SK-N-SH treated with all-trans-retinoic acid at 6 μM for 48 hours (cell line): ENCODE results near the gene ACOT7.

Source experiments
- ATAC-seq: fragments of 200-7000 bp; cut with Tn5 transposase; 3 replicates; pipeline ENCODE4 v1.9.1; 2020; ENCODE audit warnings: mild to moderate bottlenecking, moderate library complexity
- ARNTL ChIP-seq: fragments of 450-650 bp; formaldehyde crosslinking; IDR thresholded peaks from 2 replicates; pipeline ENCODE4 v1.5.0; 2020; ENCODE audit warnings: low read depth, mild to moderate bottlenecking, moderate library complexity, borderline replicate concordance
- BACH2 ChIP-seq: fragments of 250-450 bp; sonication (Bioruptor Pico); IDR thresholded peaks from 2 replicates; pipeline ENCODE4 v1.9.0; 2021; ENCODE audit warnings: mild to moderate bottlenecking, borderline replicate concordance
- CSDC2 ChIP-seq: fragments of 250-450 bp; sonication (Bioruptor Pico); IDR thresholded peaks from 2 replicates; pipeline ENCODE4 v1.5.0; 2020; ENCODE audit warnings: mild to moderate bottlenecking, moderate library complexity
- ESRRG ChIP-seq: fragments of 250-450 bp; sonication (Bioruptor Pico); IDR thresholded peaks from 2 replicates; pipeline ENCODE4 v1.6.1; 2021; ENCODE audit warnings: mild to moderate bottlenecking
- GLIS3 ChIP-seq: fragments of 250-450 bp; sonication (Bioruptor Pico); IDR thresholded peaks from 2 replicates; pipeline ENCODE4 v1.5.0; 2020; ENCODE audit warnings: mild to moderate bottlenecking, moderate library complexity
- ISL1 ChIP-seq: fragments of 250-450 bp; sonication (Bioruptor Pico); IDR thresholded peaks from 2 replicates; pipeline ENCODE4 v2.1.2; 2022; ENCODE audit warnings: mild to moderate bottlenecking, moderate library complexity
- OSR1 ChIP-seq: fragments of 250-450 bp; sonication (Bioruptor Pico); IDR thresholded peaks from 2 replicates; pipeline ENCODE4 v1.8.0; 2022; ENCODE audit warnings: moderate library complexity, mild to moderate bottlenecking, inconsistent platforms
- PPARA ChIP-seq: fragments of 250-450 bp; sonication (Bioruptor Pico); IDR thresholded peaks from 2 replicates; pipeline ENCODE4 v1.5.0; 2020; ENCODE audit warnings: mild to moderate bottlenecking, borderline replicate concordance
- RARB ChIP-seq: fragments of 250-450 bp; sonication (Bioruptor Pico); IDR thresholded peaks from 2 replicates; pipeline ENCODE4 v1.8.0; 2021; ENCODE audit warnings: mild to moderate bottlenecking, moderate library complexity
- SNAI2 ChIP-seq: fragments of 250-450 bp; sonication (Bioruptor Pico); IDR thresholded peaks from 2 replicates; pipeline ENCODE4 v1.5.0; 2020; ENCODE audit warnings: mild to moderate bottlenecking, moderate library complexity
- TCF4 ChIP-seq: fragments of 250-450 bp; sonication (Bioruptor Pico); IDR thresholded peaks from 2 replicates; pipeline ENCODE4 v1.8.0; 2021; ENCODE audit warnings: mild to moderate bottlenecking, moderate library complexity, borderline replicate concordance
- ZC3H10 ChIP-seq: fragments of 250-450 bp; sonication (Bioruptor Pico); IDR thresholded peaks from 2 replicates; pipeline ENCODE4 v1.5.1; 2021; ENCODE audit warnings: mild to moderate bottlenecking, moderate library complexity
- ZFP3 ChIP-seq: fragments of 250-450 bp; sonication (Bioruptor Pico); IDR thresholded peaks from 2 replicates; pipeline ENCODE4 v1.5.0; 2020; ENCODE audit warnings: mild to moderate bottlenecking, moderate library complexity
- ZFP30 ChIP-seq: fragments of 450-650 bp; formaldehyde crosslinking; IDR thresholded peaks from 2 replicates; pipeline ENCODE4 v1.5.0; 2022; ENCODE audit warnings: mild to moderate bottlenecking, moderate library complexity
- ZNF70 ChIP-seq: fragments of 450-650 bp; formaldehyde crosslinking; IDR thresholded peaks from 2 replicates; pipeline ENCODE4 v1.5.0; 2020; ENCODE audit warnings: mild to moderate bottlenecking, moderate library complexity
- ZNF8 ChIP-seq: fragments of 450-650 bp; formaldehyde crosslinking; IDR thresholded peaks from 2 replicates; pipeline ENCODE4 v1.5.0; 2020; ENCODE audit warnings: mild to moderate bottlenecking, moderate library complexity
- TF ChIP-seq, protein P1 (sequence below): fragments of 250-450 bp; sonication (Bioruptor Pico); IDR thresholded peaks from 2 replicates; pipeline ENCODE4 v1.8.0; 2021; ENCODE audit warnings: low read depth, mild to moderate bottlenecking, moderate library complexity, borderline replicate concordance
- TF ChIP-seq, protein P2 (sequence below): fragments of 250-450 bp; sonication (Bioruptor Pico); IDR thresholded peaks from 2 replicates; pipeline ENCODE4 v1.5.0; 2020; ENCODE audit warnings: mild to moderate bottlenecking, moderate library complexity
- TF ChIP-seq, protein P3 (sequence below): fragments of 250-450 bp; sonication (Bioruptor Pico); IDR thresholded peaks from 2 replicates; pipeline ENCODE4 v1.5.1; 2020; ENCODE audit warnings: low read depth, mild to moderate bottlenecking, moderate library complexity
- TF ChIP-seq, protein P4 (sequence below): fragments of 250-450 bp; sonication (Bioruptor Pico); IDR thresholded peaks from 2 replicates; pipeline ENCODE4 v1.5.1; 2021; ENCODE audit warnings: mild to moderate bottlenecking, moderate library complexity
- TF ChIP-seq, protein P5 (sequence below): fragments of 250-450 bp; sonication (Bioruptor Pico); IDR thresholded peaks from 2 replicates; pipeline ENCODE4 v1.8.0; 2020; ENCODE audit warnings: mild to moderate bottlenecking, moderate library complexity, borderline replicate concordance

ACOT7 gene

DNA sequence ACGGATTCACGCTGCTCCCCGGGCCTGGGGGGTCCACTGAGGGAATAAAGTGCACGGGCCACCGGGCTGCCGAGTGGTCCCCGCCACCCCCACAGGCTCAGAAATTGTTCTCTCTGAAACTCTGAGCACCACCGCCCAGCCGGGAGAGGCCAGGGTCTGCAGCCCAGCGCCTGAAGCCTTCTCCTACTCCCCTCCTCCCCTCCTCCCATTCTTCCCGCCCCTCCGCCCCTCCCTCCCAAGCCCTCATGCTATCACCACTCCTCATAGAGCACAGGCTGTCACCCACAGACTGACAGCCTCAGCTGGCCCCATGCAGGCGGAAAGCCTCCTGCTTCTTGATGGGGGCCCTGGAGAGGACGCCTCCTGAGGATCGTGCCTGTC, 132.0 kb downstream of the ACOT7 start:
- TF ChIP-seq ZC3H10 (CRISPR knock-in tag) (no peak), ZNF8 (CRISPR knock-in tag) (no peak), ZFP30 (CRISPR knock-in tag) (no peak), PPARA (CRISPR knock-in tag) (no peak), ISL1 (CRISPR knock-in tag) (no peak), OSR1 (CRISPR knock-in tag) (no peak), ESRRG (CRISPR knock-in tag) (no peak), SNAI2 (CRISPR knock-in tag) (no peak), ARNTL (no peak), CSDC2 (CRISPR knock-in tag) (no peak), BACH2 (CRISPR knock-in tag) (no peak), ZFP3 (no peak), TCF4 (CRISPR knock-in tag) (no peak)
- TF ChIP-seq, protein P1, sequence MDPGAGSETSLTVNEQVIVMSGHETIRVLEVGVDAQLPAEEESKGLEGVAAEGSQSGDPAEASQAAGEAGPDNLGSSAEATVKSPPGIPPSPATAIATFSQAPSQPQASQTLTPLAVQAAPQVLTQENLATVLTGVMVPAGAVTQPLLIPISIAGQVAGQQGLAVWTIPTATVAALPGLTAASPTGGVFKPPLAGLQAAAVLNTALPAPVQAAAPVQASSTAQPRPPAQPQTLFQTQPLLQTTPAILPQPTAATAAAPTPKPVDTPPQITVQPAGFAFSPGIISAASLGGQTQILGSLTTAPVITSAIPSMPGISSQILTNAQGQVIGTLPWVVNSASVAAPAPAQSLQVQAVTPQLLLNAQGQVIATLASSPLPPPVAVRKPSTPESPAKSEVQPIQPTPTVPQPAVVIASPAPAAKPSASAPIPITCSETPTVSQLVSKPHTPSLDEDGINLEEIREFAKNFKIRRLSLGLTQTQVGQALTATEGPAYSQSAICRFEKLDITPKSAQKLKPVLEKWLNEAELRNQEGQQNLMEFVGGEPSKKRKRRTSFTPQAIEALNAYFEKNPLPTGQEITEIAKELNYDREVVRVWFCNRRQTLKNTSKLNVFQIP: no peak
- TF ChIP-seq, protein P2, sequence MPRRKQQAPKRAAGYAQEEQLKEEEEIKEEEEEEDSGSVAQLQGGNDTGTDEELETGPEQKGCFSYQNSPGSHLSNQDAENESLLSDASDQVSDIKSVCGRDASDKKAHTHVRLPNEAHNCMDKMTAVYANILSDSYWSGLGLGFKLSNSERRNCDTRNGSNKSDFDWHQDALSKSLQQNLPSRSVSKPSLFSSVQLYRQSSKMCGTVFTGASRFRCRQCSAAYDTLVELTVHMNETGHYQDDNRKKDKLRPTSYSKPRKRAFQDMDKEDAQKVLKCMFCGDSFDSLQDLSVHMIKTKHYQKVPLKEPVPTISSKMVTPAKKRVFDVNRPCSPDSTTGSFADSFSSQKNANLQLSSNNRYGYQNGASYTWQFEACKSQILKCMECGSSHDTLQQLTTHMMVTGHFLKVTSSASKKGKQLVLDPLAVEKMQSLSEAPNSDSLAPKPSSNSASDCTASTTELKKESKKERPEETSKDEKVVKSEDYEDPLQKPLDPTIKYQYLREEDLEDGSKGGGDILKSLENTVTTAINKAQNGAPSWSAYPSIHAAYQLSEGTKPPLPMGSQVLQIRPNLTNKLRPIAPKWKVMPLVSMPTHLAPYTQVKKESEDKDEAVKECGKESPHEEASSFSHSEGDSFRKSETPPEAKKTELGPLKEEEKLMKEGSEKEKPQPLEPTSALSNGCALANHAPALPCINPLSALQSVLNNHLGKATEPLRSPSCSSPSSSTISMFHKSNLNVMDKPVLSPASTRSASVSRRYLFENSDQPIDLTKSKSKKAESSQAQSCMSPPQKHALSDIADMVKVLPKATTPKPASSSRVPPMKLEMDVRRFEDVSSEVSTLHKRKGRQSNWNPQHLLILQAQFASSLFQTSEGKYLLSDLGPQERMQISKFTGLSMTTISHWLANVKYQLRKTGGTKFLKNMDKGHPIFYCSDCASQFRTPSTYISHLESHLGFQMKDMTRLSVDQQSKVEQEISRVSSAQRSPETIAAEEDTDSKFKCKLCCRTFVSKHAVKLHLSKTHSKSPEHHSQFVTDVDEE (CRISPR knock-in tag): no peak
- peak; percentile 4 for ATAC-seq

DNA sequence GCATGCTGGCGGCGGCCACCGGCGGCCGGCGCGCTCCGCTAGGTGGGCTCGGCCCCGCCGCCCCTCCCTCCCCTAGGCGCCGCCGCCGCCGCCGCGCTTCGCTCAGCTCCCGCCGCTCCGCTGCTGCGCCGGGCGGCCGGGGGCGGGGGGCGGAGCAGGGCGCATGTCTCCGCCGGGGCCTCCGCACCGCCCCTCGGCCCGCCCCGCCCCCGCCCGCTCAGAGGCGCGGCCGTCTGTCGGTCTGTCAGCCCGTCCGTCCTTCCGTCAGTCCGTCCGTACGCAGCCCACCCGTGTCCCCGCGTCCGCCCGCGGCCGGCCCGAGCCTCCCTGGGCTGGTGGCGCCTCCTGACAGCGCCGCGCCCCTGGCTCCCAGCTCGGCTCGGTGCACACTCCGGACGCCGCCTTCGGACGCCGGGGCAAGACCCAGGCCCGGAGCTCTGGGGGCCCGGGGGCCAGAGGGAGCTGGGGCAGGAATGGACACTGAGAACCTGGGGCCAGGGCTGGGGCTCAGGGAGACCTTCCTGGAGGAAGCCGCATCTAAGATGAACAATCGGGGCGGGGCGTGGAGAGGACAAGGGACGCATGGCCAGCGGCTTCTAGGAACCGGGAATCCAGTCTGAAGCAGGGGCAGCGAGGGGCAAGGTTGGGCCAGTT, 132.5 kb downstream of the ACOT7 start, which contains the start of gene GPR153:
Gene GPR153, minus strand, starts transcription at position 138 of the 654 bp plus-strand sequence. CDS start 6,193 bp downstream, outside the sequence.
- peak; percentile 59 for ATAC-seq
- no peak for TF ChIP-seq TCF4 (CRISPR knock-in tag)
- TF ChIP-seq, protein P3, sequence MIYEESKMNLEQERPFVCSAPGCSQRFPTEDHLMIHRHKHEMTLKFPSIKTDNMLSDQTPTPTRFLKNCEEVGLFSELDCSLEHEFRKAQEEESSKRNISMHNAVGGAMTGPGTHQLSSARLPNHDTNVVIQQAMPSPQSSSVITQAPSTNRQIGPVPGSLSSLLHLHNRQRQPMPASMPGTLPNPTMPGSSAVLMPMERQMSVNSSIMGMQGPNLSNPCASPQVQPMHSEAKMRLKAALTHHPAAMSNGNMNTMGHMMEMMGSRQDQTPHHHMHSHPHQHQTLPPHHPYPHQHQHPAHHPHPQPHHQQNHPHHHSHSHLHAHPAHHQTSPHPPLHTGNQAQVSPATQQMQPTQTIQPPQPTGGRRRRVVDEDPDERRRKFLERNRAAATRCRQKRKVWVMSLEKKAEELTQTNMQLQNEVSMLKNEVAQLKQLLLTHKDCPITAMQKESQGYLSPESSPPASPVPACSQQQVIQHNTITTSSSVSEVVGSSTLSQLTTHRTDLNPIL (CRISPR knock-in tag): no peak
- no peak for TF ChIP-seq ESRRG (CRISPR knock-in tag)
- TF ChIP-seq RARB (CRISPR knock-in tag): no peak
- no peak for TF ChIP-seq ZC3H10 (CRISPR knock-in tag)
- TF ChIP-seq, protein P4, sequence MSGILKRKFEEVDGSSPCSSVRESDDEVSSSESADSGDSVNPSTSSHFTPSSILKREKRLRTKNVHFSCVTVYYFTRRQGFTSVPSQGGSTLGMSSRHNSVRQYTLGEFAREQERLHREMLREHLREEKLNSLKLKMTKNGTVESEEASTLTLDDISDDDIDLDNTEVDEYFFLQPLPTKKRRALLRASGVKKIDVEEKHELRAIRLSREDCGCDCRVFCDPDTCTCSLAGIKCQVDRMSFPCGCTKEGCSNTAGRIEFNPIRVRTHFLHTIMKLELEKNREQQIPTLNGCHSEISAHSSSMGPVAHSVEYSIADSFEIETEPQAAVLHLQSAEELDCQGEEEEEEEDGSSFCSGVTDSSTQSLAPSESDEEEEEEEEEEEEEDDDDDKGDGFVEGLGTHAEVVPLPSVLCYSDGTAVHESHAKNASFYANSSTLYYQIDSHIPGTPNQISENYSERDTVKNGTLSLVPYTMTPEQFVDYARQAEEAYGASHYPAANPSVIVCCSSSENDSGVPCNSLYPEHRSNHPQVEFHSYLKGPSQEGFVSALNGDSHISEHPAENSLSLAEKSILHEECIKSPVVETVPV (CRISPR knock-in tag): no peak
- TF ChIP-seq GLIS3 (CRISPR knock-in tag): no peak
- no peak for TF ChIP-seq PPARA (CRISPR knock-in tag)

DNA sequence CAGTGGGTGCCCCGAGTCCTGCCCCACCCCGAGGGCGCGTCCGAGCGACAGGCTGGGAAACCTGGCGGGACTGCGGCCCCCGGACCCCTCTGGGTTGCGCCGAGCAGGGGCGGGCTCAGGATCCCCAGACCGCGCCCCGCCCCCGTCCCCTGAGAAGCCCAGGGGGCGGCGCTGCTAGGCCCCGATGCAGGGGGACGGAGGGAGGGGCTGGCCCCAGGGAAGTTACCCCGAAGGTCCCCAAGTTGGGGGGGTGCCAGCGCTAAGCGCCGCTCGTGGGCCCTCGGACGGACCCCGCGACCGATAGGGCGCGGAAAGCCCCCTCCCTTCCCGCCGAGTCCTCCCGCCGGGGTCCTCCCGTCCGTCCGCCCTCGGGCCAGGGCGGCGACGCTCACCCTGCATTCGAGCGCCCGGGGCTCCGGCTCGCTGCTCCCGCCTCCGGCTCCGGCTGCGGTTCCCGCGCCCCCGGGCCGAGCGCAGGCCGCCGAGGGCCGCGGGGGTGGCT, 133.1 kb downstream of the ACOT7 start:
- ATAC-seq: peak; percentile 35
- TF ChIP-seq ZNF70: no peak
- TF ChIP-seq, protein P5, sequence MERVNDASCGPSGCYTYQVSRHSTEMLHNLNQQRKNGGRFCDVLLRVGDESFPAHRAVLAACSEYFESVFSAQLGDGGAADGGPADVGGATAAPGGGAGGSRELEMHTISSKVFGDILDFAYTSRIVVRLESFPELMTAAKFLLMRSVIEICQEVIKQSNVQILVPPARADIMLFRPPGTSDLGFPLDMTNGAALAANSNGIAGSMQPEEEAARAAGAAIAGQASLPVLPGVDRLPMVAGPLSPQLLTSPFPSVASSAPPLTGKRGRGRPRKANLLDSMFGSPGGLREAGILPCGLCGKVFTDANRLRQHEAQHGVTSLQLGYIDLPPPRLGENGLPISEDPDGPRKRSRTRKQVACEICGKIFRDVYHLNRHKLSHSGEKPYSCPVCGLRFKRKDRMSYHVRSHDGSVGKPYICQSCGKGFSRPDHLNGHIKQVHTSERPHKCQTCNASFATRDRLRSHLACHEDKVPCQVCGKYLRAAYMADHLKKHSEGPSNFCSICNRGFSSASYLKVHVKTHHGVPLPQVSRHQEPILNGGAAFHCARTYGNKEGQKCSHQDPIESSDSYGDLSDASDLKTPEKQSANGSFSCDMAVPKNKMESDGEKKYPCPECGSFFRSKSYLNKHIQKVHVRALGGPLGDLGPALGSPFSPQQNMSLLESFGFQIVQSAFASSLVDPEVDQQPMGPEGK (CRISPR knock-in tag): peak; percentile 22; the same call in 1 of the 2 replicates
